Endothelial cell of umbilical vein (primary cell): ENCODE results near the gene IL16. TPM values are rescaled to one million over a fixed set of nuclear protein-coding genes. Genes with fewer than 3 reads are reported as not detected.

Experiments used
- BruUV-seq: library from RNA; stranded (reverse); fragments of 400-500 nt; replicated peaks from 2 replicates; lab custom pipeline; 2021; lab: Mats Ljungman, UMichigan
- CTCF ChIA-PET: fragments of 300-600, 350-600 bp; sonication (Branson Sonifier 250); formaldehyde crosslinking; loops from one replicate; lab custom pipeline; 2021; ENCODE audit warnings: antibody characterized with exemption, inconsistent platforms; lab: Charles Lee
- POLR2A ChIA-PET: fragments of 300-600, 350-600 bp; sonication (Branson Sonifier 250); formaldehyde crosslinking; loops from one replicate; lab custom pipeline; 2021; ENCODE audit warnings: antibody characterized with exemption, inconsistent platforms; lab: Charles Lee
- DNase-seq: peaks from one replicate; pipeline ENCODE4 v3.0.0-alpha.2; 2011; ENCODE audit warnings: low read depth, low spot score
- FAIRE-seq: peaks from 2 replicates; lab custom pipeline; 2011; peaks lifted over from hg19 to GRCh38; lab: Jason Lieb, UNC
- H2AFZ ChIP-seq: 2 replicates; pipeline ENCODE4 v1.6.0; 2012; ENCODE audit warnings: low read depth, low read length, control low read depth, inconsistent platforms
- H3K27ac ChIP-seq: 2 replicates; pipeline ENCODE4 v1.5.1; 2011; ENCODE audit warnings: low read depth, mild to moderate bottlenecking, control low read depth, low read length, moderate library complexity; ENCODE audit not compliant: insufficient read depth
- H3K27me3 ChIP-seq, 2 experiments: 2 replicates each; pipeline versions ENCODE4 v1.6.0 to v1.6.1; 2011; ENCODE audit warnings: low read length in 2 of 2, mixed read lengths in 1 of 2; ENCODE audit not compliant: control insufficient read depth in 2 of 2, insufficient read depth in 2 of 2
- H3K36me3 ChIP-seq, 2 experiments: 2 replicates in 1 of 2; 3 replicates in 1 of 2; pipeline ENCODE4 v1.5.1; 2011; ENCODE audit warnings: low read length in 2 of 2, mild to moderate bottlenecking in 1 of 2, moderate library complexity in 1 of 2; ENCODE audit not compliant: control insufficient read depth in 2 of 2, insufficient read depth in 2 of 2; ENCODE audit errors: extremely low read depth in 1 of 2
- H3K4me1 ChIP-seq: 3 replicates; pipeline ENCODE4 v1.5.1; 2011; ENCODE audit warnings: mild to moderate bottlenecking, low read length; ENCODE audit not compliant: control insufficient read depth, insufficient read depth; ENCODE audit errors: extremely low read depth
- H3K4me2 ChIP-seq: 2 replicates; pipeline ENCODE4 v1.6.1; 2011; ENCODE audit warnings: low read length, control low read depth, mixed read lengths; ENCODE audit not compliant: insufficient read depth
- H3K4me3 ChIP-seq, 3 experiments: fragments of 200-600 bp in 1 of 3; sonication (generic), shearing (Covaris generic) in 1 of 3; replicated peaks in 1 of 3; 2 replicates each; pipeline ENCODE4 v1.5.1; 2011 to 2016; ENCODE audit warnings: control low read depth in 3 of 3, low read length in 3 of 3, mild to moderate bottlenecking in 2 of 3, inconsistent platforms in 1 of 3, low read depth in 1 of 3, moderate library complexity in 1 of 3; ENCODE audit not compliant: insufficient read depth in 1 of 3
- H3K79me2 ChIP-seq: 2 replicates; pipeline ENCODE4 v1.6.0; 2012; ENCODE audit warnings: low read length, inconsistent platforms; ENCODE audit not compliant: control insufficient read depth, insufficient read depth
- H3K9ac ChIP-seq: replicated peaks from 2 replicates; pipeline ENCODE3; 2011; ENCODE audit warnings: low read length, control low read depth; ENCODE audit not compliant: insufficient read depth; ENCODE audit errors: extremely low read depth
- H3K9me1 ChIP-seq: replicated peaks from 3 replicates; pipeline ENCODE4 v1.6.0; 2011; ENCODE audit warnings: mild to moderate bottlenecking, low read length; ENCODE audit not compliant: control insufficient read depth, insufficient read depth; ENCODE audit errors: extremely low read depth
- H3K9me3 ChIP-seq: replicated peaks from 2 replicates; pipeline ENCODE4 v1.5.1; 2012; ENCODE audit warnings: low read length, inconsistent platforms; ENCODE audit not compliant: control insufficient read depth, insufficient read depth
- H4K20me1 ChIP-seq: replicated peaks from 2 replicates; pipeline ENCODE3; 2011; ENCODE audit warnings: mild to moderate bottlenecking, low read length; ENCODE audit not compliant: control insufficient read depth, insufficient read depth; ENCODE audit errors: extremely low read depth
- EZH2 ChIP-seq: IDR thresholded peaks from 2 replicates; pipeline ENCODE4 v1.6.1; 2012; ENCODE audit warnings: borderline replicate concordance, low read depth, mild to moderate bottlenecking, moderate library complexity, low read length, inconsistent platforms; ENCODE audit not compliant: severe bottlenecking
- MAX ChIP-seq: IDR thresholded peaks from 2 replicates; pipeline ENCODE4 v1.6.1; 2011; ENCODE audit not compliant: insufficient read depth, insufficient read length
- MYC ChIP-seq: IDR thresholded peaks from one replicate; pipeline ENCODE4 v1.6.1; 2011; ENCODE audit warnings: mild to moderate bottlenecking, low read depth, low read length
- POLR2AphosphoS5 ChIP-seq: IDR thresholded peaks from 2 replicates; pipeline ENCODE4 v1.6.1; 2012; ENCODE audit warnings: low read depth, mild to moderate bottlenecking, control low read depth, low read length, moderate library complexity; ENCODE audit not compliant: insufficient read depth
- dilution Hi-C: fragments of 300-500 bp; cut with MboI; formaldehyde crosslinking; loops from one replicate; pipeline ENCODE4 v1.15.0; 2019; ENCODE audit warnings: low sequenced_read_pairs; ENCODE audit not compliant: extremely low pct_ligation_motif_present
- intact Hi-C: fragments of 100-400 bp; cut with micrococcal nuclease; formaldehyde crosslinking; loops from one replicate; pipeline ENCODE4 v1.10.0; 2022
- polyA plus RNA-seq, 4 experiments: library from polyadenylated mRNA; depleted of rRNA in 3 of 4; stranded (reverse) in 3 of 4; unstranded in 1 of 4; fragments of >200 nt; gene quantifications; 2 replicates each; pipeline versions ENCODE4 v1.2.1 to v1.2.3, GENCODE V29; 2011 to 2012; ENCODE audit warnings: missing spikeins in 1 of 4
- total RNA-seq: library from RNA; stranded (reverse); gene quantifications from 2 replicates; pipeline ENCODE4 v1.2.3, GENCODE V29; 2021
- TF ChIP-seq, protein P1 (sequence below), 2 donors: IDR thresholded peaks; 1 replicate in 1 of 2; 2 replicates in 1 of 2; pipeline ENCODE4 v1.5.1; 2011; ENCODE audit warnings: low read length in 2 of 2, mild to moderate bottlenecking in 2 of 2, moderate library complexity in 2 of 2, control low read depth in 1 of 2, inconsistent platforms in 1 of 2, low read depth in 1 of 2; ENCODE audit not compliant: insufficient read depth in 1 of 2; ENCODE audit errors: extremely low read depth in 1 of 2

The IL16 gene
- total and polyA plus RNA-seq, 2 donors (not counting 3 experiments of a cell fraction or from before 2014, with no cell fraction given) = 0.29 to 2.1 TPM

DNA sequence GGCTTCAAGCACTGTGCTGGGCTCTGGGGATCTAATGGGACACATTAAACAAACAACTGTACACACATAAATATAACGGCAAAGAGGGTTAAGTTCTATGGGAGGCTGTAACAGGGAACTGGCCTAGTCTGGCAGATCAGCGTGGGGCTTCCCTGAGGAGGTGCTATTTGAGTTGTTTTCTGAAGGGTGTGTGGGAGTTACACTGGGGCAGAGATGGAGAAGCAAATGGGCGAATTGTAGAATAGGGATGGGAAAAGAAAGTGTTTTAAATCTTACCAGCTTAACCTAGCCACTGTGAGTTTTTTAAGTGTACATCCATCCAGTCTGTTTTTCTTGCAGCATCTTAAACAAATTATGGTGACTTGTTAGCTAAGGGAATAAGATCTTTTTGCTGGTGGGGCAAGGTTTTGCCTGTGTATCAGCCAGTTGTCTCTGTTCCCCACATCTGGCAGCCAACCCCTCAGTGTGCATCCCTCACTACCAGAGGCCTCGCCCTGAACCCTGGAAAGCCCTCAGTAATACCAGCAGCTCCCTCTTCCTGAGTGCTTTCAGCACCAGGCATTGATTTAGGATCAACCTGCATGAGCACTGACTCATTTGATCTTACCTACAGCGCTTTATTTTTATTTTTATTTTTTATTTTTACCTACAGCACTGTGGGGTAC lies 10.9 kb upstream of the IL16 start:
- POLR2A ChIA-PET = no interaction called here
- H3K79me2 ChIP-seq = no peaks in the 10 kb centered on the region
- no peaks in the 10 kb centered on the region for H3K9me1 ChIP-seq
- no peak overlapping the region for H3K4me3 ChIP-seq
- FAIRE-seq (no peak), DNase-seq (no peak)
- no peaks in the 10 kb centered on the region for H4K20me1 ChIP-seq
- H3K27ac ChIP-seq = no peak overlapping the region
- dilution Hi-C loops = no loop called here
- CTCF ChIA-PET = no interaction called here
- no TSS peak for BruUV-seq
- no peaks in the 10 kb centered on the region for H3K36me3 ChIP-seq
- H2AFZ ChIP-seq = no peak overlapping the region
- H3K9ac ChIP-seq = no peak overlapping the region
- intact Hi-C loops = no loop called here
- no peaks in the 10 kb centered on the region for H3K27me3 ChIP-seq
- H3K4me2 ChIP-seq = no peak overlapping the region
- H3K9me3 ChIP-seq = no peaks in the 10 kb centered on the region
- TF ChIP-seq EZH2 (no peak), MYC (no peak), MAX (no peak), POLR2AphosphoS5 (no peak)
- TF ChIP-seq, protein P1, sequence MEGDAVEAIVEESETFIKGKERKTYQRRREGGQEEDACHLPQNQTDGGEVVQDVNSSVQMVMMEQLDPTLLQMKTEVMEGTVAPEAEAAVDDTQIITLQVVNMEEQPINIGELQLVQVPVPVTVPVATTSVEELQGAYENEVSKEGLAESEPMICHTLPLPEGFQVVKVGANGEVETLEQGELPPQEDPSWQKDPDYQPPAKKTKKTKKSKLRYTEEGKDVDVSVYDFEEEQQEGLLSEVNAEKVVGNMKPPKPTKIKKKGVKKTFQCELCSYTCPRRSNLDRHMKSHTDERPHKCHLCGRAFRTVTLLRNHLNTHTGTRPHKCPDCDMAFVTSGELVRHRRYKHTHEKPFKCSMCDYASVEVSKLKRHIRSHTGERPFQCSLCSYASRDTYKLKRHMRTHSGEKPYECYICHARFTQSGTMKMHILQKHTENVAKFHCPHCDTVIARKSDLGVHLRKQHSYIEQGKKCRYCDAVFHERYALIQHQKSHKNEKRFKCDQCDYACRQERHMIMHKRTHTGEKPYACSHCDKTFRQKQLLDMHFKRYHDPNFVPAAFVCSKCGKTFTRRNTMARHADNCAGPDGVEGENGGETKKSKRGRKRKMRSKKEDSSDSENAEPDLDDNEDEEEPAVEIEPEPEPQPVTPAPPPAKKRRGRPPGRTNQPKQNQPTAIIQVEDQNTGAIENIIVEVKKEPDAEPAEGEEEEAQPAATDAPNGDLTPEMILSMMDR (IDR thresholded peaks at IDR 0.05; ENCODE audit: extremely low read depth in 1 of 2, insufficient read depth in 1 of 2, low read depth in 1 of 2, low read length in 2 of 2) = no peak
- no peaks in the 10 kb centered on the region for H3K4me1 ChIP-seq
